Panc1 (cell line): ENCODE results near the gene SLC19A1.

Experiments used
- POLR2AphosphoS5 ChIP-seq: IDR thresholded peaks from 2 replicates; pipeline ENCODE4 v1.6.1; 2012; ENCODE audit warnings: mild to moderate bottlenecking, low read depth, low read length, moderate library complexity
- SIN3A ChIP-seq: IDR thresholded peaks from 2 replicates; pipeline ENCODE4 v1.6.1; 2012; ENCODE audit warnings: low read depth, mild to moderate bottlenecking, low read length, moderate library complexity, borderline replicate concordance; ENCODE audit not compliant: insufficient read depth
- TCF7L2 ChIP-seq: IDR thresholded peaks from 2 replicates; pipeline ENCODE4 v1.6.1; 2011; ENCODE audit warnings: mild to moderate bottlenecking, low read depth, low read length, inconsistent platforms
- TF ChIP-seq, protein P1 (sequence below): fragments of 450-650 bp; IDR thresholded peaks from 2 replicates; pipeline ENCODE4 v1.5.1; 2017; ENCODE audit warnings: mild to moderate bottlenecking
- TF ChIP-seq, protein P2 (sequence below), 2 experiments: IDR thresholded peaks; 2 replicates each; pipeline ENCODE4 v1.6.1; 2011 to 2012; ENCODE audit warnings: low read depth in 2 of 2, control low read depth in 1 of 2, low read length in 1 of 2, mild to moderate bottlenecking in 1 of 2, moderate library complexity in 1 of 2; ENCODE audit not compliant: insufficient read depth in 1 of 2

DNA sequence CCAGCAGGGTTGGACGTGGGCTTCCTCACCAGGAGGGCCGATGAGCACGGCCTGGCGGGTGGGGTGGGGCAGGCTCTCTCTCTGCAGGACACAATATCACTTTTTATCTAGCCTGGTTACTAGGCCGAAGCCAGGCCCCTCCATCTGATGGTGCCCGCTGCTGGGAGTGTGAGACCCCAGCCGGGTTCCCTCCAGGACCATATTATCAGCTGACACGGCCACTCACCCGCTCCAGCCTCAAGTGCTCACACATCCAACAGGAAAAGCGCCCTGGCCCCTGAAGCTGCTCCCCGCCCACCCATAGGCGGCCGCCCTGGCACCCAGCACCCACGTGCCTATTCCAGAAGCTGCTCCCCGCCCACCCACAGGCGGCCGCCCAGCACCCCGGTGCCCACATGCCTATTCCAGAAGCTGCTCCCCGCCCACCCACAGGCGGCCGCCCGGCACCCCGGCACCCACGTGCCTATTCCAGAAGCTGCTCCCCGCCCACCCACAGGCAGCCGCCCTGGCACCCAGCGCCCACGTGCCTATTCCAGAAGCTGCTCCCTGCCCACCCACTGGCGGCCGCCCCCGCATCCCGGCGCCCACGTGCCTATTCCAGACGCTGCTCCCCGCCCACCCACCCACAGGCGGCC is 5.0 kb downstream of the SLC19A1 start:
- TF ChIP-seq, protein P1, sequence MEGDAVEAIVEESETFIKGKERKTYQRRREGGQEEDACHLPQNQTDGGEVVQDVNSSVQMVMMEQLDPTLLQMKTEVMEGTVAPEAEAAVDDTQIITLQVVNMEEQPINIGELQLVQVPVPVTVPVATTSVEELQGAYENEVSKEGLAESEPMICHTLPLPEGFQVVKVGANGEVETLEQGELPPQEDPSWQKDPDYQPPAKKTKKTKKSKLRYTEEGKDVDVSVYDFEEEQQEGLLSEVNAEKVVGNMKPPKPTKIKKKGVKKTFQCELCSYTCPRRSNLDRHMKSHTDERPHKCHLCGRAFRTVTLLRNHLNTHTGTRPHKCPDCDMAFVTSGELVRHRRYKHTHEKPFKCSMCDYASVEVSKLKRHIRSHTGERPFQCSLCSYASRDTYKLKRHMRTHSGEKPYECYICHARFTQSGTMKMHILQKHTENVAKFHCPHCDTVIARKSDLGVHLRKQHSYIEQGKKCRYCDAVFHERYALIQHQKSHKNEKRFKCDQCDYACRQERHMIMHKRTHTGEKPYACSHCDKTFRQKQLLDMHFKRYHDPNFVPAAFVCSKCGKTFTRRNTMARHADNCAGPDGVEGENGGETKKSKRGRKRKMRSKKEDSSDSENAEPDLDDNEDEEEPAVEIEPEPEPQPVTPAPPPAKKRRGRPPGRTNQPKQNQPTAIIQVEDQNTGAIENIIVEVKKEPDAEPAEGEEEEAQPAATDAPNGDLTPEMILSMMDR = no peak
- TF ChIP-seq POLR2AphosphoS5 (no peak), SIN3A (no peak), TCF7L2 (no peak)
- TF ChIP-seq, protein P2, sequence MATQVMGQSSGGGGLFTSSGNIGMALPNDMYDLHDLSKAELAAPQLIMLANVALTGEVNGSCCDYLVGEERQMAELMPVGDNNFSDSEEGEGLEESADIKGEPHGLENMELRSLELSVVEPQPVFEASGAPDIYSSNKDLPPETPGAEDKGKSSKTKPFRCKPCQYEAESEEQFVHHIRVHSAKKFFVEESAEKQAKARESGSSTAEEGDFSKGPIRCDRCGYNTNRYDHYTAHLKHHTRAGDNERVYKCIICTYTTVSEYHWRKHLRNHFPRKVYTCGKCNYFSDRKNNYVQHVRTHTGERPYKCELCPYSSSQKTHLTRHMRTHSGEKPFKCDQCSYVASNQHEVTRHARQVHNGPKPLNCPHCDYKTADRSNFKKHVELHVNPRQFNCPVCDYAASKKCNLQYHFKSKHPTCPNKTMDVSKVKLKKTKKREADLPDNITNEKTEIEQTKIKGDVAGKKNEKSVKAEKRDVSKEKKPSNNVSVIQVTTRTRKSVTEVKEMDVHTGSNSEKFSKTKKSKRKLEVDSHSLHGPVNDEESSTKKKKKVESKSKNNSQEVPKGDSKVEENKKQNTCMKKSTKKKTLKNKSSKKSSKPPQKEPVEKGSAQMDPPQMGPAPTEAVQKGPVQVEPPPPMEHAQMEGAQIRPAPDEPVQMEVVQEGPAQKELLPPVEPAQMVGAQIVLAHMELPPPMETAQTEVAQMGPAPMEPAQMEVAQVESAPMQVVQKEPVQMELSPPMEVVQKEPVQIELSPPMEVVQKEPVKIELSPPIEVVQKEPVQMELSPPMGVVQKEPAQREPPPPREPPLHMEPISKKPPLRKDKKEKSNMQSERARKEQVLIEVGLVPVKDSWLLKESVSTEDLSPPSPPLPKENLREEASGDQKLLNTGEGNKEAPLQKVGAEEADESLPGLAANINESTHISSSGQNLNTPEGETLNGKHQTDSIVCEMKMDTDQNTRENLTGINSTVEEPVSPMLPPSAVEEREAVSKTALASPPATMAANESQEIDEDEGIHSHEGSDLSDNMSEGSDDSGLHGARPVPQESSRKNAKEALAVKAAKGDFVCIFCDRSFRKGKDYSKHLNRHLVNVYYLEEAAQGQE (IDR thresholded peaks at IDR 0.05; ENCODE audit: insufficient read depth in 1 of 2, low read depth in 2 of 2, low read length in 1 of 2) = no peak
